AG10803 (cell line): ENCODE measurements around the gene PLOD1.
A peak's percentile ranks its signal among the peaks of the same experiment; 100 is the strongest.
"Not testable (repeated sequence)": the region's sequence is repeated elsewhere in the genome, so short reads cannot be mapped to it uniquely, and the experiment has no call there.

Source experiments
- DNase-seq: peaks from one replicate; pipeline ENCODE4 v3.0.0; 2010; ENCODE audit warnings: low read depth
- H3K4me3 ChIP-seq: 2 replicates; pipeline ENCODE4 v1.5.1; 2011; ENCODE audit warnings: mild to moderate bottlenecking, low read length, control low read depth
- TF ChIP-seq, protein P1 (sequence below): conservative IDR thresholded peaks from 2 replicates; pipeline ENCODE4 v1.5.1; 2011; ENCODE audit warnings: mild to moderate bottlenecking, low read length, control low read depth, inconsistent platforms

The PLOD1 gene

DNA sequence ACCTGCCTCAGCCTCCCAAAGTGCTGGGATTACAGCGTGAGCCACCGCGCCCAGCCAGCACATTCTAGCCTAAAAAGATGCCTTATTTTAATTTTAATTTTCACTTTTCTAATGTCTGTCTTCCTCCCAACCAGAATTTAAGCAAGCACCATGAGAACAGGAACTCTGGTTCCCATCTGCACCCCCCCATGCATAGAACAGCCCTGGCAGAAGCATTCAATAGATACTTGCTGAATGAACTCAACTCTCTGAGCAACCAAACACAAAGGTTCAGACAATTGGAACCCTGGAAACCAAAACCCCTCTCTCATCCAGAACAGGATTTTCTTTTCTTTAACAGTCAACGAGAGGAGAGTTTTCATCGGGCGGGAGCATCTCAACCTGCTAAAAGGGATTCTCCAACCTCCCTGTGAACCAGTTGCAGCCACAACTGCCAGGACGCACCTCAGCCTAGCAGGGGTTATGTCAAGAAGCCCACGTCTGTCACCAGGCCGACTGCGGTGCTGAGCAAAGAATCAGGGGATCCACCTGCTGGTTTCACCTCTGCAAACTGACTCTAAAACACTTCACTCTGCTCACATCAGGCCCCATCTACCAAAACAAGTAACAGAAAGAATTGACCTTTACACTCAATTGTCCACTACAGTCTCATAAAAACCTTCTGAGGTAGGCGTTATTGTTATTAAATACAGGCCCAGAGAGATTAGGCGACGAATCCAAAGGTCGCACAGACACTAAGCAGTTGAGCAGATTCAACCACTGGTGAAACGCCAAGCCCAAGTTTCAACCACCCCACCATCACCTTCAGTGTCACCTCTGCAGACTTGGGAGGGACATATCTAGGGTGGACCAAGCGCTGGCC is 10.0 kb upstream of the PLOD1 start:
- peak overlapping the region; percentile 62 for H3K4me3 ChIP-seq
- DNase-seq = no peak
- TF ChIP-seq, protein P1, sequence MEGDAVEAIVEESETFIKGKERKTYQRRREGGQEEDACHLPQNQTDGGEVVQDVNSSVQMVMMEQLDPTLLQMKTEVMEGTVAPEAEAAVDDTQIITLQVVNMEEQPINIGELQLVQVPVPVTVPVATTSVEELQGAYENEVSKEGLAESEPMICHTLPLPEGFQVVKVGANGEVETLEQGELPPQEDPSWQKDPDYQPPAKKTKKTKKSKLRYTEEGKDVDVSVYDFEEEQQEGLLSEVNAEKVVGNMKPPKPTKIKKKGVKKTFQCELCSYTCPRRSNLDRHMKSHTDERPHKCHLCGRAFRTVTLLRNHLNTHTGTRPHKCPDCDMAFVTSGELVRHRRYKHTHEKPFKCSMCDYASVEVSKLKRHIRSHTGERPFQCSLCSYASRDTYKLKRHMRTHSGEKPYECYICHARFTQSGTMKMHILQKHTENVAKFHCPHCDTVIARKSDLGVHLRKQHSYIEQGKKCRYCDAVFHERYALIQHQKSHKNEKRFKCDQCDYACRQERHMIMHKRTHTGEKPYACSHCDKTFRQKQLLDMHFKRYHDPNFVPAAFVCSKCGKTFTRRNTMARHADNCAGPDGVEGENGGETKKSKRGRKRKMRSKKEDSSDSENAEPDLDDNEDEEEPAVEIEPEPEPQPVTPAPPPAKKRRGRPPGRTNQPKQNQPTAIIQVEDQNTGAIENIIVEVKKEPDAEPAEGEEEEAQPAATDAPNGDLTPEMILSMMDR = no peak

DNA sequence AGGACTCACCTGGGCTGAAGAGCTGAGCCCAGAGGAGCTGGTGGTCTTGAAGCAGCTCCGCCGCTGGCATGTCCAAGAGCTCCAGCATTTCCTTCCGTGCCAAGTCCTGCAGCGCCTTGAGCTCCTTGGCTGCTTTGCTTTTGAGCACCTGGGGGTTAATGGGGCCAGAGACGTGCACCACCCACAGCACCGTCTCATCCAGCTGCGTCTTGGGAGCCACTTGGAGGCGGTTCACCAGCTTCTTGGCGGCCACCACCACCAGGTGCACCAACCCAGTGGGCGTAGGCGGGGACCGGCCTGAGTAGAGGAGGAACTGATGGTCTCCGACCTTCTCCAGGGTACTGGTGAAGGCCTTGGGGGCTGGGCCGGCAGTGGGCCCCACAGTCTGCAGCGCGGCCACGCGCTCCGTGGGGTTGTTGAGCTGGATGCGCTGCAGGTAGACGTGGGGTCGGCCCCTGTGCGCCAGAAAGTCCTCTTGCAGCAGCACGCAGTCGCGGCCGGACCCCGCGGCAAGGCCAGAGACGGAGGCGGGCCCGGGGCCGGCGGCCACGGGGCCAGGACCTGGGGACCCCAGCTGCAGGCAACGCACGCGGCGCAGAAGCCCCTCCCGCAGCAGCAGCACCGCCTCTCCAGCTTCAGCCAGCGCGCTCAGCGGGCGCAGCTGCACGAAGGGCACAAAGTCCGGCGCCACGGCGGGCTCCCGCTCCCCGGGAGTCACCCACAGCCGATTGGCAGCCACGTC is 9.2 kb upstream of the PLOD1 start:
- peak overlapping the region; percentile 62 for H3K4me3 ChIP-seq
- not testable (repeated sequence) for DNase-seq

DNA sequence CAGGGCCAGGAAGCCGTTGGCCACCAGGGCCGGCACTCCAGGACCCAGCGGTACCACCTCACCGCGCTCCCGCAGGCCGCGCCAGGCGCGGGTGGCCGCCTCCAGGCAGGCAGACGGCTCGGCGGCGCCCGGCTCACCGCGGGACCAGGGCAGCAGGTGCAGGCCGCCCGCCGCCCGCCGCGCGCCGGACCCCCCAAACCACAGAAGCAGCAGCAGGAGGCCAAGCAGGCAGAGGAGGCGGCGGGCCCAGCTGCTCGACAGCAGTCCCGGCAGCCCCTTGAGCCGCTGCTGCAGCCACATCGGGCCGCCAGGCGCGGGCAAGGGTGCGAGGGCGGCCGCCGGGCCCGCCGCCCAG is 8.6 kb upstream of the PLOD1 start:
- no peak for DNase-seq
- H3K4me3 ChIP-seq = peak overlapping the region; percentile 54
- TF ChIP-seq, protein P1 = no peak

DNA sequence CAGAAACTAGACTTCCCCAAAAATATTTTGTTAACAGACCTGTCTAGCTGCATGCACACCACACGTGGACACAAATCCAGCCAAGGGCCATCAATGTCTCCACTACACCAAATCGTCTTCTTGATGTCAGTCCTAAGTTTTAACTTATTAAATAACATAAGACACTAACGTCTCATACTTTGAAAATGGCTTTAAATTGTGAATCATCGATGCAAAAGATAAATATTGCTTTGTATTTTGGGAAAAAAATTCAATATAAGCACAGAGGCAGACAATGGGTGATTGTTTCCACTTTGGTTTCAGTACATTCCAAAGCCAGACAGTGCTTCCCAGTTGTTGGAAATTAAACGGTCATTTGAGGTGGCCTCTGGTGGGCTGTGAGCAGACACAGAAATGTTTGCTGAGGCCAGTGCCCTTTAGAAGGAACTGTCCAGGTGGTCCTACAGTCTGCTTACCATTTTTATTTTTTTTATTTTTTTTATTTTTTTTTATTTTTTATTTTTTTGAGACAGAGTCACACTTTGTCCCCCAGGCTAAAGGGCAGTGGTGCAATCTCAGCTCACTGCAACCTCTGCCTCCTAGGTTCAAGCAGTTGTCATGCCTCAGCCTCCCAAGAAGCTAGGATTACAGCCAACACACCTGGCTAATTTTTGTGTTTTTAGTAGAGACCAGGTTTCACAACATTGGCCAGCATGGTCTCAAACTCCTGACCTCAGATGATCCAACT is 6.5 kb upstream of the PLOD1 start:
- no peak overlapping the region for H3K4me3 ChIP-seq
- no peak for DNase-seq
- TF ChIP-seq, protein P1 = no peak

DNA sequence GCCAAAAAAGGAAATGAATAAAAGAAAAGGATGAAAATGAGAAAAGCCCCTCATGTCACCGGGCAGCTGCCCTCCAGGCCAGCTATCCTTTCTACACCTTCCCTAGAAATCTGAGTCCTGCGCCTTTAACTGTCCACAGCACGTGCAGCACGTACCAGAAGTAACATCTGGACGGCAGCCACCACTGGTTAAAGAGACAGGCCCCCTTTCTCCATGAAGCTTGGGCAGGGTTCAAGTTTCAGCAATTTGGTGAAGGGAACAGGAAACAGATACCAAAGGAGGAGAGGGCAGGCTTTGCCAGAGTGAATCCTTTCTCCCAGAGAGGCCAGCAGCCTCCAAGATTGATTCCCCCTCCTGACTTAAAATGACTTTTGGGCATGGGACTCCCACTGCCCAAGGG is 4.7 kb upstream of the PLOD1 start:
- TF ChIP-seq, protein P1 = no peak
- no peak overlapping the region for H3K4me3 ChIP-seq
- DNase-seq = peak; percentile 82

DNA sequence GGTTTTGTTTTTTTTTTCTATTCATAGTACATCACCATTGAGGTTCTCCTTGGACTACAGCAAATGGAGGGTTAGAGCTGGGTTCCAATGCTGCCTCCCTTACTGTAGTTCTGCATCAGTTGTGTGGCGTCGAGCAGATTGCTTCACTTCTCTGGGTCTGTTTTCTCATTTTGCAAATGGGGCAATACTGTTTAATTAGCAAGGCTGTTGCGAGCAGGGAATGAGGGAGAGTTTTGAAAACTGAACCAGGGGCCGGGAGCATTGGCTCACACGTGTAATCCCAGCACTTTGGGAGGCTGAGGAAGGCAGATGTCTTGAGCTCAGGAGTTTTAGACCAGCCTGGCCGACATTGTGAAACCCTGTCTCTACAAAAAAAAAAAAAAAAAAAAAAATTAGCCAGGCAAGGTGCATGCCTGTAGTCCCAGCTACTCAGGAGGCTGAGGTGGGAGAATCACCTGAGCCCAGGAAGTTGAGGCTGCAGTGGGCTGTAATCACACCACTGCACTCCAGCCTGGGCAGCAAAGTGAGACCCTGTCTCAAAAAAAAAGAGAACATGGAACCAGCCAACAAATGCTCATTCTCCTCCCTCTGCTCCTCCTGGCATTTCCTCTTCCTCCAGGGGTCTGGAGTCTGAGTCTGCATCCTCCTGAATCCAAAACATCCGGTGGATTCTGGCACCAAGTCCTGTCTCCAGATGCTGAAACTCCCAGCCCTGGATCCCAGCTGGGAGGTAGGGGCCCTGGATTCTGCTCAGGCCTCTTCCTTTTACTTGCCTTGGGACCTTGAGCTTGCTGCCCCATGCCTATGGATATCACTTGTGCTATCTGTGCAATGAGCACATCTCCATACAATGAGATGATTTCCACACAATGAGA is 3.7 kb upstream of the PLOD1 start:
- TF ChIP-seq, protein P1 = peak; percentile 9; the same call in 1 of the 2 replicates
- DNase-seq = peak; percentile 85
- no peak overlapping the region for H3K4me3 ChIP-seq
